Cardiac fibroblast (primary cell): Measurements from ENCODE around the gene NPPC.

Experiments
- DNase-seq, 2 donors: peaks; one replicate each; pipeline versions ENCODE4 v3.0.0 to v3.0.0-alpha.2; 2010; ENCODE audit warnings: low read depth in 2 of 2
- H3K4me3 ChIP-seq, 2 donors: replicated peaks in 1 of 2; 1 replicate in 1 of 2; 2 replicates in 1 of 2; pipeline ENCODE4 v1.5.1; 2011; ENCODE audit warnings: low read depth in 2 of 2, low read length in 2 of 2, mild to moderate bottlenecking in 2 of 2, moderate library complexity in 1 of 2
- TF ChIP-seq, protein P1 (sequence below): IDR thresholded peaks from one replicate; pipeline ENCODE4 v1.5.1; 2011; ENCODE audit warnings: low read depth, mild to moderate bottlenecking, low read length, inconsistent platforms

NPPC gene, protein sequence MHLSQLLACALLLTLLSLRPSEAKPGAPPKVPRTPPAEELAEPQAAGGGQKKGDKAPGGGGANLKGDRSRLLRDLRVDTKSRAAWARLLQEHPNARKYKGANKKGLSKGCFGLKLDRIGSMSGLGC

DNA sequence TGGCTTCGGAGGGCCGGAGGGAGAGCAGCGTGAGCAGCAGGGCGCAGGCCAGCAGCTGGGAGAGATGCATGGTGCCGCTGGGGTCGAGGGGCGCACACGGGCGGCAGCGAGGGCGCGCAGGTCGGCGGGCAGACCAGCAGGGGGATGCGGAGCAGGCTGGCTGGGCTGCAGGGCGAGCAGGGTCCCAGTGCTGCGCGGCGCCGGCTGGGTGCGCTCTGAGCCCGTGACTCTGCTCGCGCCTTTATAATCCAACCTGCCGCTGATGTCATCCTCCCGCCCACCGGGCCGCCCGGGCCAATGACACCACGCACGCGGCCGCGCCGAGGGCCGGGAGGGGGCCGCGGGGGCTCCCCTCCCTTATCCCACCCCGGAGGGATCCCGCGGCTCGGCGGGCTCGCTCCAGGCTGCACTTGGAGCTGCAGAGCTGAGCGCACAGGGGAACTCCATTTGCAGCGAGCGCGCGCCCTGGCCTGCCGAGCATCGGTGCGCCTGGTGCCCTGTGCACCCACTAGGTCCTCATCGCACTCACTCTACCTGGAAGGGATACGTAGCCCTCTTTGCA lies at the start of gene NPPC:
Gene NPPC (minus strand): TSS at position 217 of the 562 bp plus-strand sequence. CDS start 147 bp downstream, at position 70.
- peak within 1 kb of the TSS; percentile 23 to 47 for H3K4me3 ChIP-seq
- peak; percentile 50 to 61 for DNase-seq
- TF ChIP-seq, protein P1, sequence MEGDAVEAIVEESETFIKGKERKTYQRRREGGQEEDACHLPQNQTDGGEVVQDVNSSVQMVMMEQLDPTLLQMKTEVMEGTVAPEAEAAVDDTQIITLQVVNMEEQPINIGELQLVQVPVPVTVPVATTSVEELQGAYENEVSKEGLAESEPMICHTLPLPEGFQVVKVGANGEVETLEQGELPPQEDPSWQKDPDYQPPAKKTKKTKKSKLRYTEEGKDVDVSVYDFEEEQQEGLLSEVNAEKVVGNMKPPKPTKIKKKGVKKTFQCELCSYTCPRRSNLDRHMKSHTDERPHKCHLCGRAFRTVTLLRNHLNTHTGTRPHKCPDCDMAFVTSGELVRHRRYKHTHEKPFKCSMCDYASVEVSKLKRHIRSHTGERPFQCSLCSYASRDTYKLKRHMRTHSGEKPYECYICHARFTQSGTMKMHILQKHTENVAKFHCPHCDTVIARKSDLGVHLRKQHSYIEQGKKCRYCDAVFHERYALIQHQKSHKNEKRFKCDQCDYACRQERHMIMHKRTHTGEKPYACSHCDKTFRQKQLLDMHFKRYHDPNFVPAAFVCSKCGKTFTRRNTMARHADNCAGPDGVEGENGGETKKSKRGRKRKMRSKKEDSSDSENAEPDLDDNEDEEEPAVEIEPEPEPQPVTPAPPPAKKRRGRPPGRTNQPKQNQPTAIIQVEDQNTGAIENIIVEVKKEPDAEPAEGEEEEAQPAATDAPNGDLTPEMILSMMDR, result peak; percentile 16

DNA sequence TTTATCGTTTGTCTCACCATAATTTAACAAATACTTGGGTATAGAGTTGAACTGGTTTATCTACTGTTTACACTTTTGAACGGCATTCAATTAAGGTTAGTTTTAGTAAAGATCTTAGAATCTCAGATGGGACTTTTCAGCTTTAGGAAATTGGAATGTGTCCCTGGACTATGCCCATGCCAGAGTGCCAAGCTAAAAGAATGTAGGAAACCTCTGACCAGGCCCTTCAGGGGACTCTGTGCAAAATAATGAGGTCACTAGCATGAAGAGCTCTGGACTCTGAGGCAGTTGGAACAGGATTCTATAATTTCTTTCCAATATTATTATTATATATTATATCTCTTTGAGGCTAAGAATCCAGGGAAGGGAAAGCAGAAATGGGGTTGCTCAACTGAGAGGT lies 48.8 kb upstream of the NPPC start:
- DNase-seq, result no peak
- H3K4me3 ChIP-seq, result no peak overlapping the region
- TF ChIP-seq, protein P1, result no peak

DNA sequence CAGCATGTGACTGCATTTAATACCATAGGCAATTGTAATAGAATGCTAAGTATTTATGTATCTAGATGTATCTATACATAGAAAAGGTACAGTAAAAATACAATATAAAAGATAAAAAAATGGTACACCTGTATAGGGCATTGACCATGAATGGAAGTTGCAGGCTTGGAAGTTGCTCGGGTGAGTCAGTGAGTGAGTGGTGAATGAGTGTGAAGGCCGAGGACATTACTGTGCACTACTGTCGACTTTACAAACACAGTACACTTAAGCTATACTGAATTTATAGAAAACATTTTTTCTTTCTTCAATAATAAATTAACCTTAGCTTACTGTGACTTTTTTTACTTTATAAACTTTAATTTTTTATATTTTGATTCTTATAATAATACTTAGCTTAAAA lies 44.3 kb upstream of the NPPC start:
- TF ChIP-seq, protein P1, result no peak
- peak in 1 of 2 donors; percentile 18 for DNase-seq
- no peak overlapping the region for H3K4me3 ChIP-seq

DNA sequence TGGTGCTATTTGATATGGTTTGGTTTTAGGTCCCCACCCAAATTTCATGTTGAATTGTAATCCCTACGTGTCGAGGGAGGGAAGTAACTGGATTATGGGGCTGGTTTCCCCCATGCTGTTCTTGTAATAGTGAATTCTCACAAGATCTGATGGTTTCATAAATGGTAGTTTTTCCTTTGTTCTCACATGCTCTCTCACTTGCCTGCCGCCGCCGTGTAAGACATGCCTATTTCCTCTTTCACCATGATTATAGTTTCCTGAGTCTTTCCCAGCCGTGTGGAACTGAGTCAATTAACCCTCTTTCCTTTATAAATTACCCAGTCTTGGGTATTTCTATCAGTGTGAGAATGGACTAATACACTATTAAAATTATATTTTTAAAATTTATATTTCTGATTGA lies 42.6 kb upstream of the NPPC start:
- DNase-seq, result no peak
- H3K4me3 ChIP-seq, result no peak overlapping the region
- TF ChIP-seq, protein P1, result no peak

DNA sequence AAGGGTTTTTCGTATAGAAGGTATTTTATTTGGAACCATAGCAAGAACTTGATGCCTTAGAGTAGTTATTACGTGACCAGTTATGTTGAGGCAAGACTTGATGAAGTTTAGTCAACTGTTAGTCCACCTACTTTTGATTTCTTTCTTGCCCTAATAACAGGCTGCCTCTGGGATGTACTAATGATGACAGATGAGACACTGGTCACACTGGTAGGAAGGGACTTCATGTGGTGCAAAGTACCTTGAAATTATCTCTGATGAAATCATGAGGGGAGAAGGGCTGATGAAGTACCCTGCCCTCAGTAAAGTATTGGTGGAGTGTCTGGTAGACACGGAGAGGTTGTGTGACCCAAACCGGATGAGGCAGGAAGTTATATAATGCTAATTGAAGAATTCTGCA lies 40.7 kb upstream of the NPPC start:
- no peak for DNase-seq
- no peak overlapping the region for H3K4me3 ChIP-seq
- TF ChIP-seq, protein P1, result no peak

DNA sequence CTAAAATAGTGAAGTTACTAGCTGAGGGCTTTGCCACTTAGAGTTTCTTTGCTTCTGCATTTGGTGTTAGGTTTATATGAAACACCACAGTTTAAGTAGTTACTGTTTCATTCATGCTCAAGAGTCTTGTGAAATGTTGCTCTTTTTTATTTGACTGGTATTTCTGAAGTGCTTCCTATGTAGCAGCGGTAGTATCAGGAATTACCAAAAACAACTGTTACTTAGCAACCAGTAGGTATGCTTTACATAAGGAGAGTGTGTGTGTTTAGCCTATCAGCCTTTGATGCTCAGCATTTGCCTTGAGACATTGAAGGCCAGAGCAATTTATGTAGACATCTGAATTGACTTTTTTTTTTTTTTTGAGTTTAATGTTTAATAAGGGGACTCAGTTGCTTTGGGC lies 38.9 kb upstream of the NPPC start:
- TF ChIP-seq, protein P1, result no peak
- DNase-seq, result peak in 1 of 2 donors; percentile 7

More for the DNA sequence above, 38.9 kb upstream of the NPPC start:
- H3K4me3 ChIP-seq, result no peak overlapping the region
